NCI-H460 (cell line): ENCODE results near the gene SLC19A1. TPM values are rescaled to one million over a fixed set of nuclear protein-coding genes. Genes with fewer than 3 reads are reported as not detected.

Source experiments
- DNase-seq: peaks from one replicate; pipeline ENCODE4 v3.0.0-alpha.2; 2016; ENCODE audit warnings: low read depth; ENCODE audit errors: extremely low read depth
- total RNA-seq: library from RNA; depleted of rRNA; stranded (reverse); fragments of >200 nt; shearing (Covaris generic); gene quantifications from 2 replicates; pipeline ENCODE4 v1.2.3, GENCODE V29; 2014

The SLC19A1 gene
- total RNA-seq, 1 experiment from 2014 or later, result 11.5 TPM

GRCh38 chr21:45546636-45547544 lies 4.7 kb upstream of the SLC19A1 start:
- no peak for DNase-seq

- no peak for DNase-seq
These were observed 3.7 kb upstream of the SLC19A1 start for GRCh38 chr21:45545691-45546531.

- DNase-seq, result no peak
These were observed 3.0 kb upstream of the SLC19A1 start for GRCh38 chr21:45545236-45545570.

- DNase-seq, result no peak
These were observed 2.4 kb upstream of the SLC19A1 start for GRCh38 chr21:45544449-45545235.

GRCh38 chr21:45543710-45544448 lies 1.6 kb upstream of the SLC19A1 start:
- no peak for DNase-seq

GRCh38 chr21:45543371-45543709 lies 1.1 kb upstream of the SLC19A1 start:
- no peak for DNase-seq

GRCh38 chr21:45542667-45543370 lies 579 bp upstream of the SLC19A1 start:
- DNase-seq, result no peak

- peak; percentile 30 for DNase-seq
These were observed 810 bp downstream of the SLC19A1 start for GRCh38 chr21:45541221-45542039.

- no peak for DNase-seq
These were observed 1.7 kb downstream of the SLC19A1 start for GRCh38 chr21:45540601-45540970.

- DNase-seq, result no peak
These were observed 2.2 kb downstream of the SLC19A1 start for GRCh38 chr21:45539796-45540600.

- no peak for DNase-seq
These were observed 3.0 kb downstream of the SLC19A1 start for GRCh38 chr21:45539046-45539795.

- no peak for DNase-seq
These were observed 3.7 kb downstream of the SLC19A1 start for GRCh38 chr21:45538381-45539045.

GRCh38 chr21:45537746-45538291 lies 4.4 kb downstream of the SLC19A1 start:
- DNase-seq, result no peak

GRCh38 chr21:45537111-45537745 lies 5.0 kb downstream of the SLC19A1 start:
- no peak for DNase-seq

GRCh38 chr21:45536301-45537081 lies 5.7 kb downstream of the SLC19A1 start:
- no peak for DNase-seq
